ENCODE data around the gene FAM151A. TPM values are rescaled to one million over a fixed set of nuclear protein-coding genes. Genes with fewer than 3 reads are reported as not detected.

The FAM151A gene
- total RNA-seq, 4 donors from 2014 or later = not detected

GRCh38 chr1:54565113-54565501 is 58.2 kb downstream of the FAM151A start:
- H3K27me3 ChIP-seq = no peaks in the 10 kb centered on the region
- ATAC-seq (no peak), DNase-seq (no peak)
- in situ Hi-C loops (cut with MboI; ENCODE audit: low sequenced_read_pairs in 4 of 4) = no loop called here
- H3K4me1 ChIP-seq = peaks cover 16 to 17% of the 10 kb centered on the region in 2 donors
- TF ChIP-seq POLR2A (IDR thresholded peaks at IDR 0.05) = no peak
- TF ChIP-seq CTCF (IDR thresholded peaks at IDR 0.05 in 4 of 5, conservative IDR thresholded peaks at IDR 0.05 in 1 of 5) = no peak
- no peaks in the 10 kb centered on the region for H3K9me3 ChIP-seq
- H3K4me3 ChIP-seq = no peak overlapping the region
- no peaks in the 10 kb centered on the region for H3K36me3 ChIP-seq
- intact Hi-C loops (cut with DNase I; ENCODE audit: low total_unique reads) = no loop called here
- H3K27ac ChIP-seq = peak overlapping the region in 2 of 4 donors; percentile 10 to 39

- no peaks in the 10 kb centered on the region for H3K27me3 ChIP-seq
- TF ChIP-seq CTCF (IDR thresholded peaks at IDR 0.05 in 4 of 5, conservative IDR thresholded peaks at IDR 0.05 in 1 of 5) (no peak), POLR2A (IDR thresholded peaks at IDR 0.05) (no peak)
- in situ Hi-C loops (cut with MboI; ENCODE audit: low sequenced_read_pairs in 4 of 4) = no loop called here
- H3K36me3 ChIP-seq = no peaks in the 10 kb centered on the region
- intact Hi-C loops (cut with DNase I; ENCODE audit: low total_unique reads) = no loop called here
- peak in 1 of 2 donors; percentile 56 for DNase-seq
- peaks cover 21% of the 10 kb centered on the region in 2 donors for H3K4me1 ChIP-seq
- no peaks in the 10 kb centered on the region for H3K9me3 ChIP-seq
- H3K27ac ChIP-seq = peak overlapping the region in 3 of 4 donors; percentile 8 to 42 (median 39)
- ATAC-seq = no peak
- no peak overlapping the region for H3K4me3 ChIP-seq
Observed at GRCh38 chr1:54564312-54565112, 58.8 kb downstream of the FAM151A start.

GRCh38 chr1:54559771-54560231 is 63.5 kb downstream of the FAM151A start:
- Histone ChIP-seq H3K4me3 (no peak overlapping the region), H3K27ac (peak overlapping the region; percentile 66 to 82 (median 80)), H3K27me3 (no peaks in the 10 kb centered on the region), H3K4me1 (peaks cover 30 to 34% of the 10 kb centered on the region in 2 donors), H3K9me3 (no peaks in the 10 kb centered on the region), H3K36me3 (no peaks in the 10 kb centered on the region)
- intact Hi-C loops (cut with DNase I; ENCODE audit: low total_unique reads) = loop anchor here (10.0 kb wide), 1 partner anchor 1855 kb away; no protein-coding TSS in a partner anchor
- DNase-seq (peak; percentile 85 to 95), ATAC-seq (peak; percentile 92 to 95)
- in situ Hi-C loops (cut with MboI; ENCODE audit: low sequenced_read_pairs in 4 of 4) = no loop called here
- TF ChIP-seq CTCF (IDR thresholded peaks at IDR 0.05 in 4 of 5, conservative IDR thresholded peaks at IDR 0.05 in 1 of 5) (no peak), POLR2A (IDR thresholded peaks at IDR 0.05) (no peak)

Other genes with a start within 250 kb of the FAM151A start
- gene SSBP3, start 217.1 kb downstream of the FAM151A start, total RNA-seq = 10 to 100 TPM in 3 of 4 donors, 1 to 10 TPM in 1; 3.6 to 21.0 (median 14.9) TPM
- gene ACOT11, start 75.3 kb downstream of the FAM151A start, total RNA-seq = 1 to 10 TPM in 2 of 4 donors, under 1 TPM in 2; 0.90 to 3.2 (median 1.2) TPM
- 1 to 10 TPM in 2 of 4 donors, under 1 TPM in 2; 0.42 to 1.3 (median 0.89) TPM for gene MROH7, start 18.3 kb upstream of the FAM151A start, total RNA-seq
- gene TTC4, start 92.3 kb upstream of the FAM151A start, total RNA-seq = 10 to 100 TPM; 26.7 to 44.3 (median 31.4) TPM
- gene PARS2, start 141.0 kb upstream of the FAM151A start, total RNA-seq = 1 to 10 TPM; 4.7 to 8.4 (median 4.9) TPM
- gene TTC22, start 177.8 kb upstream of the FAM151A start, total RNA-seq = under 1 TPM in 3 of 4 donors, not detected in 1; 0.10 to 0.24 (median 0.13) TPM

Data from gastrocnemius medialis (tissue), 4 donors.